GM23338 (cell line): ENCODE results near the gene RBMS2. TPM values are rescaled to one million over a fixed set of nuclear protein-coding genes. Genes with fewer than 3 reads are reported as not detected.

ENCODE experiments used
- ATAC-seq: fragments of 200-7000 bp; cut with Tn5 transposase; 3 replicates; pipeline ENCODE4 v1.9.1; 2020
- DNase-seq: peaks from one replicate; pipeline ENCODE4 v3.0.0-alpha.2; 2015; ENCODE audit warnings: low spot score
- H2AFZ ChIP-seq: fragments of 200-600 bp; sonication (generic); 2 replicates; pipeline ENCODE4 v1.8.0; 2016; ENCODE audit warnings: antibody characterized with exemption, mild to moderate bottlenecking, moderate library complexity
- H3F3A ChIP-seq: fragments of 200-600 bp; sonication (generic); replicated peaks from 2 replicates; pipeline ENCODE4 v1.8.0; 2017; ENCODE audit warnings: antibody characterized with exemption, mixed run types, low read depth
- H3K27ac ChIP-seq: fragments of 200-600 bp; sonication (generic); 2 replicates; pipeline ENCODE4 v1.6.1; 2016; ENCODE audit warnings: low read depth
- H3K27me3 ChIP-seq: fragments of 200-600 bp; sonication (generic); 2 replicates; pipeline ENCODE4 v1.8.0; 2016; ENCODE audit warnings: mild to moderate bottlenecking, mixed run types, moderate library complexity; ENCODE audit not compliant: insufficient read depth
- H3K36me3 ChIP-seq: fragments of 200-600 bp; sonication (generic); 2 replicates; pipeline ENCODE4 v1.8.0; 2016; ENCODE audit warnings: mild to moderate bottlenecking; ENCODE audit not compliant: insufficient read depth
- H3K4me1 ChIP-seq: fragments of 200-600 bp; sonication (generic); 2 replicates; pipeline ENCODE4 v1.8.0; 2016; ENCODE audit warnings: mild to moderate bottlenecking, moderate library complexity; ENCODE audit not compliant: insufficient read depth
- H3K4me2 ChIP-seq: fragments of 200-600 bp; sonication (generic); 2 replicates; pipeline ENCODE4 v1.7.1; 2017; ENCODE audit warnings: mixed run types
- H3K4me3 ChIP-seq: fragments of 200-600 bp; sonication (generic); 2 replicates; pipeline ENCODE4 v1.6.1; 2016; ENCODE audit warnings: mixed run types
- H3K79me2 ChIP-seq: fragments of 200-600 bp; sonication (generic); replicated peaks from 2 replicates; pipeline ENCODE4 v1.8.0; 2017; ENCODE audit warnings: mild to moderate bottlenecking; ENCODE audit not compliant: insufficient read depth
- H3K9me2 ChIP-seq: fragments of 200-600 bp; sonication (generic); 2 replicates; pipeline ENCODE4 v1.8.0; 2017; ENCODE audit not compliant: insufficient read depth
- H4K20me1 ChIP-seq: fragments of 200-600 bp; sonication (generic); replicated peaks from 2 replicates; pipeline ENCODE4 v1.8.0; 2017; ENCODE audit warnings: mild to moderate bottlenecking; ENCODE audit not compliant: insufficient read depth
- H3K27ac Mint-ChIP-seq: 2 replicates; pipeline ENCODE4 v1.8.0; 2020; ENCODE audit warnings: inconsistent platforms, mild to moderate bottlenecking, moderate library complexity, mixed read lengths
- H3K27me3 Mint-ChIP-seq: 3 replicates; pipeline ENCODE4 v1.8.0; 2022; ENCODE audit warnings: low read depth, mild to moderate bottlenecking, moderate library complexity, mixed read lengths, inconsistent platforms; ENCODE audit not compliant: insufficient read depth, poor library complexity
- H3K36me3 Mint-ChIP-seq: 3 replicates; pipeline ENCODE4 v1.8.0; 2021; ENCODE audit warnings: low read depth, mild to moderate bottlenecking, inconsistent platforms, moderate library complexity, mixed read lengths
- H3K4me1 Mint-ChIP-seq: 3 replicates; pipeline ENCODE4 v1.8.0; 2020; ENCODE audit warnings: mild to moderate bottlenecking, inconsistent platforms, mixed read lengths
- H3K4me3 Mint-ChIP-seq: 3 replicates; pipeline ENCODE4 v1.8.0; 2021; ENCODE audit warnings: moderate library complexity, mild to moderate bottlenecking, inconsistent platforms, mixed read lengths
- H3K9me3 Mint-ChIP-seq: 3 replicates; pipeline ENCODE4 v1.8.0; 2020; ENCODE audit warnings: moderate library complexity, mild to moderate bottlenecking, inconsistent platforms, mixed read lengths
- CTCF ChIP-seq, 2 experiments: fragments of 200-600 bp in 1 of 2; sonication (generic) in 1 of 2; conservative IDR thresholded peaks; 2 replicates each; pipeline versions ENCODE4 v1.5.1 to v1.6.1; 2016 to 2017; ENCODE audit warnings: antibody characterized with exemption in 2 of 2, low read depth in 2 of 2, mild to moderate bottlenecking in 2 of 2, moderate library complexity in 1 of 2
- EZH2phosphoT487 ChIP-seq: fragments of 200-600 bp; sonication (generic); IDR thresholded peaks from one replicate; pipeline ENCODE4 v1.8.1; 2018; ENCODE audit warnings: antibody characterized with exemption; ENCODE audit not compliant: unreplicated experiment
- JUNB ChIP-seq: IDR thresholded peaks from one replicate; pipeline ENCODE4 v1.6.1; 2016; ENCODE audit warnings: antibody characterized with exemption; ENCODE audit not compliant: unreplicated experiment
- NANOG ChIP-seq: IDR thresholded peaks from 2 replicates; pipeline ENCODE4 v1.6.1; 2016; ENCODE audit warnings: antibody characterized with exemption, borderline replicate concordance
- POLR2AphosphoS5 ChIP-seq: IDR thresholded peaks from 2 replicates; pipeline ENCODE4 v1.6.1; 2016; ENCODE audit warnings: antibody characterized with exemption, low read depth
- STAT1 ChIP-seq: IDR thresholded peaks from one replicate; pipeline ENCODE4 v1.6.1; 2016; ENCODE audit warnings: antibody characterized with exemption; ENCODE audit not compliant: unreplicated experiment
- ZNF114 ChIP-seq: fragments of 250-450 bp; sonication (Bioruptor Pico); IDR thresholded peaks from 2 replicates; pipeline ENCODE4 v1.5.0; 2020; ENCODE audit warnings: mild to moderate bottlenecking, moderate library complexity
- ZNF331 ChIP-seq: fragments of 250-450 bp; sonication (Bioruptor Pico); IDR thresholded peaks from 2 replicates; pipeline ENCODE4 v1.5.0; 2020; ENCODE audit warnings: low read depth, mild to moderate bottlenecking, moderate library complexity
- polyA plus RNA-seq: library from polyadenylated mRNA; unstranded; fragments of >200 nt; fragmentation: Nextera tagmentation; extraction: Ambion mirVana; gene quantifications from 2 replicates; pipeline ENCODE4 v1.2.1, GENCODE V29; 2016
- total RNA-seq: library from RNA; depleted of rRNA; stranded (reverse); fragments of >200 nt; shearing (Covaris generic); gene quantifications from 2 replicates; pipeline ENCODE4 v1.2.3, GENCODE V29; 2014
- TF ChIP-seq, protein P1 (sequence below): fragments of 250-450 bp; sonication (Bioruptor Pico); IDR thresholded peaks from 2 replicates; pipeline ENCODE4 v1.5.0; 2020; ENCODE audit warnings: mild to moderate bottlenecking, moderate library complexity
- TF ChIP-seq, protein P2 (sequence below): IDR thresholded peaks from 2 replicates; pipeline ENCODE4 v1.6.1; 2016; ENCODE audit warnings: antibody characterized with exemption

The RBMS2 gene
- total and polyA plus RNA-seq, 2 experiments from 2014 or later = 9.2 to 16.8 TPM

DNA sequence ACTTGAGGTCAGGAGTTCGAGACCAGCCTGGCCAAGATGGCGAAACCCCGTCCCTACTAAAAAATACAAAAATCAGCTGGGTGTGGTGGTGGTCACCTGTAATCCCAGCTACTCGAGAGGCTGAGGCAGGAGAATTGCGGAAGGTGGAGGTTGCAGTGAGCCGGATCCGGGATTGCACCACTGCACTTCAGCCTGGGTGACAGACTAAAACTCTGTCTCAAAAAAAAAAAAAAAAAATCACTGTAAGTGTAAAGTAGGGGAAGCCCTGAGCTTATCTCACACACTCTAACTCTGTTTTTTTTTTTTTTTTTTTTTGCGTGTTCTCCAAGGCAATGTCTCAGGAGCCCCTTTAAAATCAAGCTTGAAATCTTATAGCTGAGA lies 421 bp upstream of the RBMS2 start:
- peaks cover 22% of the 10 kb centered on the region for H3K4me1 Mint-ChIP-seq
- H3K4me3 Mint-ChIP-seq = peak overlapping the region; percentile 83
- Histone ChIP-seq H3K9me2 (no peaks in the 10 kb centered on the region), H3K27me3 (no peaks in the 10 kb centered on the region), H3K36me3 (no peaks in the 10 kb centered on the region), H3K79me2 (peaks cover 39% of the 10 kb centered on the region), H3F3A (no peaks in the 10 kb centered on the region), H4K20me1 (no peaks in the 10 kb centered on the region), H3K4me3 (peak overlapping the region; percentile 14; the same call in 1 of the 2 replicates), H3K4me1 (peaks cover 17% of the 10 kb centered on the region), H3K27ac (no peak overlapping the region), H2AFZ (no peak overlapping the region), H3K4me2 (0 out of 2 replicates have a peak overlapping the region, but pooled peaks have one; percentile 13)
- ATAC-seq (no peak), DNase-seq (no peak)
- no peaks in the 10 kb centered on the region for H3K36me3 Mint-ChIP-seq
- no peaks in the 10 kb centered on the region for H3K9me3 Mint-ChIP-seq
- peak overlapping the region; percentile 65; the same call in 1 of the 2 replicates for H3K27ac Mint-ChIP-seq
- TF ChIP-seq POLR2AphosphoS5 (no peak), ZNF114 (CRISPR knock-in tag) (no peak), ZNF331 (no peak), NANOG (no peak), EZH2phosphoT487 (no peak), JUNB (no peak), STAT1 (no peak), CTCF (conservative IDR thresholded peaks at IDR 0.05; ENCODE audit: low read depth in 2 of 2) (no peak)
- TF ChIP-seq, protein P1, sequence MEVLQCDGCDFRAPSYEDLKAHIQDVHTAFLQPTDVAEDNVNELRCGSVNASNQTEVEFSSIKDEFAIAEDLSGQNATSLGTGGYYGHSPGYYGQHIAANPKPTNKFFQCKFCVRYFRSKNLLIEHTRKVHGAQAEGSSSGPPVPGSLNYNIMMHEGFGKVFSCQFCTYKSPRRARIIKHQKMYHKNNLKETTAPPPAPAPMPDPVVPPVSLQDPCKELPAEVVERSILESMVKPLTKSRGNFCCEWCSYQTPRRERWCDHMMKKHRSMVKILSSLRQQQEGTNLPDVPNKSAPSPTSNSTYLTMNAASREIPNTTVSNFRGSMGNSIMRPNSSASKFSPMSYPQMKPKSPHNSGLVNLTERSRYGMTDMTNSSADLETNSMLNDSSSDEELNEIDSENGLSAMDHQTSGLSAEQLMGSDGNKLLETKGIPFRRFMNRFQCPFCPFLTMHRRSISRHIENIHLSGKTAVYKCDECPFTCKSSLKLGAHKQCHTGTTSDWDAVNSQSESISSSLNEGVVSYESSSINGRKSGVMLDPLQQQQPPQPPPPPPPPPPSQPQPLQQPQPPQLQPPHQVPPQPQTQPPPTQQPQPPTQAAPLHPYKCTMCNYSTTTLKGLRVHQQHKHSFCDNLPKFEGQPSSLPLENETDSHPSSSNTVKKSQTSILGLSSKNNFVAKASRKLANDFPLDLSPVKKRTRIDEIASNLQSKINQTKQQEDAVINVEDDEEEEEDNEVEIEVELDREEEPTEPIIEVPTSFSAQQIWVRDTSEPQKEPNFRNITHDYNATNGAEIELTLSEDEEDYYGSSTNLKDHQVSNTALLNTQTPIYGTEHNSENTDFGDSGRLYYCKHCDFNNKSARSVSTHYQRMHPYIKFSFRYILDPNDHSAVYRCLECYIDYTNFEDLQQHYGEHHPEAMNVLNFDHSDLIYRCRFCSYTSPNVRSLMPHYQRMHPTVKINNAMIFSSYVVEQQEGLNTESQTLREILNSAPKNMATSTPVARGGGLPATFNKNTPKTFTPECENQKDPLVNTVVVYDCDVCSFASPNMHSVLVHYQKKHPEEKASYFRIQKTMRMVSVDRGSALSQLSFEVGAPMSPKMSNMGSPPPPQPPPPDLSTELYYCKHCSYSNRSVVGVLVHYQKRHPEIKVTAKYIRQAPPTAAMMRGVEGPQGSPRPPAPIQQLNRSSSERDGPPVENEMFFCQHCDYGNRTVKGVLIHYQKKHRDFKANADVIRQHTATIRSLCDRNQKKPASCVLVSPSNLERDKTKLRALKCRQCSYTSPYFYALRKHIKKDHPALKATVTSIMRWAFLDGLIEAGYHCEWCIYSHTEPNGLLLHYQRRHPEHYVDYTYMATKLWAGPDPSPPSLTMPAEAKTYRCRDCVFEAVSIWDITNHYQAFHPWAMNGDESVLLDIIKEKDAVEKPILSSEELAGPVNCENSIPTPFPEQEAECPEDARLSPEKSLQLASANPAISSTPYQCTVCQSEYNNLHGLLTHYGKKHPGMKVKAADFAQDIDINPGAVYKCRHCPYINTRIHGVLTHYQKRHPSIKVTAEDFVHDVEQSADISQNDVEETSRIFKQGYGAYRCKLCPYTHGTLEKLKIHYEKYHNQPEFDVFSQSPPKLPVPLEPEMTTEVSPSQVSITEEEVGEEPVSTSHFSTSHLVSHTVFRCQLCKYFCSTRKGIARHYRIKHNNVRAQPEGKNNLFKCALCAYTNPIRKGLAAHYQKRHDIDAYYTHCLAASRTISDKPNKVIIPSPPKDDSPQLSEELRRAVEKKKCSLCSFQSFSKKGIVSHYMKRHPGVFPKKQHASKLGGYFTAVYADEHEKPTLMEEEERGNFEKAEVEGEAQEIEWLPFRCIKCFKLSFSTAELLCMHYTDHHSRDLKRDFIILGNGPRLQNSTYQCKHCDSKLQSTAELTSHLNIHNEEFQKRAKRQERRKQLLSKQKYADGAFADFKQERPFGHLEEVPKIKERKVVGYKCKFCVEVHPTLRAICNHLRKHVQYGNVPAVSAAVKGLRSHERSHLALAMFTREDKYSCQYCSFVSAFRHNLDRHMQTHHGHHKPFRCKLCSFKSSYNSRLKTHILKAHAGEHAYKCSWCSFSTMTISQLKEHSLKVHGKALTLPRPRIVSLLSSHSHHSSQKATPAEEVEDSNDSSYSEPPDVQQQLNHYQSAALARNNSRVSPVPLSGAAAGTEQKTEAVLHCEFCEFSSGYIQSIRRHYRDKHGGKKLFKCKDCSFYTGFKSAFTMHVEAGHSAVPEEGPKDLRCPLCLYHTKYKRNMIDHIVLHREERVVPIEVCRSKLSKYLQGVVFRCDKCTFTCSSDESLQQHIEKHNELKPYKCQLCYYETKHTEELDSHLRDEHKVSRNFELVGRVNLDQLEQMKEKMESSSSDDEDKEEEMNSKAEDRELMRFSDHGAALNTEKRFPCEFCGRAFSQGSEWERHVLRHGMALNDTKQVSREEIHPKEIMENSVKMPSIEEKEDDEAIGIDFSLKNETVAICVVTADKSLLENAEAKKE = no peak
- TF ChIP-seq, protein P2, sequence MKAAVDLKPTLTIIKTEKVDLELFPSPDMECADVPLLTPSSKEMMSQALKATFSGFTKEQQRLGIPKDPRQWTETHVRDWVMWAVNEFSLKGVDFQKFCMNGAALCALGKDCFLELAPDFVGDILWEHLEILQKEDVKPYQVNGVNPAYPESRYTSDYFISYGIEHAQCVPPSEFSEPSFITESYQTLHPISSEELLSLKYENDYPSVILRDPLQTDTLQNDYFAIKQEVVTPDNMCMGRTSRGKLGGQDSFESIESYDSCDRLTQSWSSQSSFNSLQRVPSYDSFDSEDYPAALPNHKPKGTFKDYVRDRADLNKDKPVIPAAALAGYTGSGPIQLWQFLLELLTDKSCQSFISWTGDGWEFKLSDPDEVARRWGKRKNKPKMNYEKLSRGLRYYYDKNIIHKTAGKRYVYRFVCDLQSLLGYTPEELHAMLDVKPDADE = no peak
- H3K27me3 Mint-ChIP-seq = peaks cover 1% of the 10 kb centered on the region
